CD4-positive, alpha-beta T cell treated with Interleukin-2 at 100 ng/mL for 4 hours (primary cell): Measurements from ENCODE around the gene STRN4.
"Not testable (repeated sequence)": the region's sequence is repeated elsewhere in the genome, so short reads cannot be mapped to it uniquely, and the experiment has no call there.

Source experiments
- DNase-seq: peaks from one replicate; pipeline ENCODE4 v3.0.0-alpha.2; 2020; ENCODE audit warnings: low spot score

Gene STRN4

GRCh38 chr19:46772170-46773017, 26.1 kb upstream of the STRN4 start:
- no peak for DNase-seq

- DNase-seq, result not testable (repeated sequence)
Measured at GRCh38 chr19:46768746-46769145, 22.5 kb upstream of the STRN4 start.

- DNase-seq, result peak; percentile 72
Measured at GRCh38 chr19:46766569-46767317, 20.5 kb upstream of the STRN4 start.

GRCh38 chr19:46764817-46765291, 18.6 kb upstream of the STRN4 start:
- DNase-seq, result no peak

- no peak for DNase-seq
Measured at GRCh38 chr19:46762245-46762890, 16.1 kb upstream of the STRN4 start.

- no peak for DNase-seq
Measured at GRCh38 chr19:46761418-46761831, 15.2 kb upstream of the STRN4 start.

GRCh38 chr19:46760897-46761296, 14.6 kb upstream of the STRN4 start:
- not testable (repeated sequence) for DNase-seq

GRCh38 chr19:46760363-46760762, 14.1 kb upstream of the STRN4 start:
- no peak for DNase-seq

GRCh38 chr19:46759817-46760333, 13.6 kb upstream of the STRN4 start:
- DNase-seq, result no peak

- DNase-seq, result no peak
Measured at GRCh38 chr19:46759206-46759605, 13.0 kb upstream of the STRN4 start.

GRCh38 chr19:46756544-46756888, 10.3 kb upstream of the STRN4 start:
- DNase-seq, result no peak

GRCh38 chr19:46755853-46756543, 9.7 kb upstream of the STRN4 start:
- no peak for DNase-seq

GRCh38 chr19:46755077-46755852, 9.0 kb upstream of the STRN4 start:
- no peak for DNase-seq

- peak; percentile 76 for DNase-seq
Measured at GRCh38 chr19:46753420-46754155, 7.3 kb upstream of the STRN4 start.

GRCh38 chr19:46748325-46749109, 2.3 kb upstream of the STRN4 start:
- DNase-seq, result peak; percentile 77

GRCh38 chr19:46745521-46746280, 549 bp downstream of the STRN4 start, which contains the start of gene FKRP:
Gene FKRP (plus strand): TSS chr19:46746057. CDS start chr19:46755451, 9,394 bp downstream.
- no peak for DNase-seq

GRCh38 chr19:46745030-46745429, 1.2 kb downstream of the STRN4 start:
- no peak for DNase-seq

- DNase-seq, result no peak
Measured at GRCh38 chr19:46744005-46744691, 2.1 kb downstream of the STRN4 start.
